NCI-H187 (cell line): ENCODE measurements around the gene TTC21B.
"Not testable (repeated sequence)": the region's sequence is repeated elsewhere in the genome, so short reads cannot be mapped to it uniquely, and the experiment has no call there.

Experiments used
- DNase-seq, 2 experiments: peaks; one replicate each; lab custom pipeline; 2025; lab: John Stamatoyannopoulos, UW

The TTC21B gene

GRCh38 chr2:165886487-165887146 lies 67.0 kb downstream of the TTC21B start:
- DNase-seq = peak; percentile 5 to 16

- no peak for DNase-seq
Measured at GRCh38 chr2:165877565-165878550, 75.7 kb downstream of the TTC21B start.

GRCh38 chr2:165876712-165877111 lies 76.9 kb downstream of the TTC21B start:
- DNase-seq = no peak

GRCh38 chr2:165876269-165876668 lies 77.3 kb downstream of the TTC21B start:
- DNase-seq = no peak

GRCh38 chr2:165874445-165875039 lies 79.0 kb downstream of the TTC21B start:
- DNase-seq = peak in 1 of 2 experiments; percentile 12

- DNase-seq = no peak
Measured at GRCh38 chr2:165872101-165872791, 81.3 kb downstream of the TTC21B start.

GRCh38 chr2:165871025-165871424 lies 82.6 kb downstream of the TTC21B start:
- DNase-seq = no peak

- no peak for DNase-seq
Measured at GRCh38 chr2:165870346-165870745, 83.2 kb downstream of the TTC21B start.

- DNase-seq = peak in 1 of 2 experiments; percentile 38
Measured at GRCh38 chr2:165868211-165868610, 85.4 kb downstream of the TTC21B start.

- DNase-seq = no peak
Measured at GRCh38 chr2:165864296-165864695, 89.3 kb downstream of the TTC21B start.

GRCh38 chr2:165863810-165864261 lies 89.7 kb downstream of the TTC21B start:
- no peak for DNase-seq

GRCh38 chr2:165861083-165861482 lies 92.5 kb downstream of the TTC21B start:
- DNase-seq = not testable (repeated sequence)

- not testable (repeated sequence) for DNase-seq
Measured at GRCh38 chr2:165859723-165860122, 93.9 kb downstream of the TTC21B start.

GRCh38 chr2:165857876-165858275 lies 95.7 kb downstream of the TTC21B start:
- no peak for DNase-seq

- no peak for DNase-seq
Measured at GRCh38 chr2:165852394-165852793, 101.2 kb downstream of the TTC21B start.

GRCh38 chr2:165847001-165847400 lies 106.6 kb downstream of the TTC21B start:
- DNase-seq = no peak

GRCh38 chr2:165846056-165846455 lies 107.5 kb downstream of the TTC21B start:
- no peak for DNase-seq

GRCh38 chr2:165844216-165844615 lies 109.4 kb downstream of the TTC21B start:
- no peak for DNase-seq

- no peak for DNase-seq
Measured at GRCh38 chr2:165843351-165843750, 110.2 kb downstream of the TTC21B start.

- DNase-seq = no peak
Measured at GRCh38 chr2:165840333-165840958, 113.1 kb downstream of the TTC21B start.

GRCh38 chr2:165839610-165840009 lies 114.0 kb downstream of the TTC21B start:
- no peak for DNase-seq
